GM12892 (cell line): ENCODE data around the gene DEAF1.

Source experiments
- POLR2A ChIP-seq: IDR thresholded peaks from 2 replicates; pipeline ENCODE4 v1.6.1; 2011; ENCODE audit warnings: low read depth, low read length, control low read depth
- POLR2AphosphoS5 ChIP-seq: IDR thresholded peaks from 2 replicates; pipeline ENCODE4 v1.6.1; 2011; ENCODE audit warnings: low read depth, low read length, control low read depth
- TAF1 ChIP-seq: IDR thresholded peaks from 2 replicates; pipeline ENCODE4 v1.6.1; 2011; ENCODE audit warnings: low read depth, mild to moderate bottlenecking, control low read depth, low read length, borderline replicate concordance

DNA sequence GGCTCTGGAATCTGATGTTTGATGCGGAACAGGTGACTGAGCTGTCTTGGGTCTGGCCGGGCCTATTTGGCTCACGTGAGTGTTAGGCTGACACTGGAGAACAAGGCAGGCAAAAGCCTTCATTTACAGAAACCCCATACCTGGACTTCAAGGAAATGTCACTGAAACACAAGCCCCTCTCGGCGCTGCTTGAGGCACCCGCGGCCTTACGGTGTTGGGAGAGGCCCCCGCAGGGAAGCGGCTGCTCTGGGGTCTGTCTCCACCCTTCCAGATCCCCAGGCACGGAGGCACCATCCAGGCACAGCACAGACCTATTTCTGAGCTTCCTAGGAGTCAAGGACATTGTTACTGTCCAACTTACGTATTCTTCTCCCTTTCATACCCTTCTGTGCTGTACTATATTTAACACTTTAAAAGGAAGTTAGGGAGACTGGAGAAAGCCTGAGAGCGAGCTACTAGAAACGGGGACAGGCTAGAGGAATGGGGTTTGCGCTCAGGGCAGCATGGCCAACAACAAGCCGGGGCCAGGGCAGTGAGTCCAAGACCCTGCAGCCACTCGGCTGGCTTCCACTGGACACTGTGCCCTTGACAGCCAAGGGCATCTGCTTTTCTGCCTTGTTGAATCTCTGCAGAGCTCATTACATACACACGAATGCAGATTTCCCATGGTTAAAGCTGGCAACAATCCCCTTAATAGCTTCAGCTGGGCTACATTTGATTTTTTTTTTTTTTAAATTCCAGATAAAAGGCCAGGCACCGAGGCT lies 34.2 kb downstream of the DEAF1 start:
- TF ChIP-seq TAF1 = no peak
- TF ChIP-seq POLR2A = no peak
- no peak for TF ChIP-seq POLR2AphosphoS5
